ENCODE measurements around the gene MYO1G.

Gene MYO1G

GRCh38 chr7:44966731-44967538 lies 11.9 kb downstream of the MYO1G start:
- H3K4me3 ChIP-seq (ENCODE audit: control insufficient read depth, low read depth, low read length), result no peak overlapping the region
- TF ChIP-seq CTCF (IDR thresholded peaks at IDR 0.05; ENCODE audit: control insufficient read depth, insufficient read depth, low read depth, low read length, missing control alignments), result no peak
- DNase-seq (ENCODE audit: low read depth), result no peak

- DNase-seq (ENCODE audit: low read depth), result no peak
- no peak overlapping the region for H3K4me3 ChIP-seq (ENCODE audit: control insufficient read depth, low read depth, low read length)
- no peak for TF ChIP-seq CTCF (IDR thresholded peaks at IDR 0.05; ENCODE audit: control insufficient read depth, insufficient read depth, low read depth, low read length, missing control alignments)
These were observed 12.7 kb downstream of the MYO1G start for GRCh38 chr7:44965937-44966730.

- no peak for TF ChIP-seq CTCF (IDR thresholded peaks at IDR 0.05; ENCODE audit: control insufficient read depth, insufficient read depth, low read depth, low read length, missing control alignments)
- no peak for DNase-seq (ENCODE audit: low read depth)
- no peak overlapping the region for H3K4me3 ChIP-seq (ENCODE audit: control insufficient read depth, low read depth, low read length)
These were observed 13.3 kb downstream of the MYO1G start for GRCh38 chr7:44965441-44965903.

- DNase-seq (ENCODE audit: low read depth), result no peak
- no peak for TF ChIP-seq CTCF (IDR thresholded peaks at IDR 0.05; ENCODE audit: control insufficient read depth, insufficient read depth, low read depth, low read length, missing control alignments)
- no peak overlapping the region for H3K4me3 ChIP-seq (ENCODE audit: control insufficient read depth, low read depth, low read length)
These were observed 13.9 kb downstream of the MYO1G start for GRCh38 chr7:44964831-44965440.

GRCh38 chr7:44964384-44964830 lies 14.4 kb downstream of the MYO1G start:
- DNase-seq (ENCODE audit: low read depth), result no peak
- peak; percentile 43 for TF ChIP-seq CTCF (IDR thresholded peaks at IDR 0.05; ENCODE audit: control insufficient read depth, insufficient read depth, low read depth, low read length, missing control alignments)
- no peak overlapping the region for H3K4me3 ChIP-seq (ENCODE audit: control insufficient read depth, low read depth, low read length)
